Stimulated activated CD8-positive, alpha-beta memory T cell treated with anti-CD3 and anti-CD28 coated beads, Interleukin-15, amount 100 ng/mL, for 4 hours (primary cell): ENCODE data around the gene KRTAP2-4.
"Not testable (repeated sequence)": the region's sequence is repeated elsewhere in the genome, so short reads cannot be mapped to it uniquely, and the experiment has no call there.

ENCODE experiments used
- DNase-seq, 2 donors: peaks; one replicate each; pipeline ENCODE4 v3.0.0-alpha.2; 2020; ENCODE audit warnings: low read depth in 2 of 2

The KRTAP2-4 gene

DNA sequence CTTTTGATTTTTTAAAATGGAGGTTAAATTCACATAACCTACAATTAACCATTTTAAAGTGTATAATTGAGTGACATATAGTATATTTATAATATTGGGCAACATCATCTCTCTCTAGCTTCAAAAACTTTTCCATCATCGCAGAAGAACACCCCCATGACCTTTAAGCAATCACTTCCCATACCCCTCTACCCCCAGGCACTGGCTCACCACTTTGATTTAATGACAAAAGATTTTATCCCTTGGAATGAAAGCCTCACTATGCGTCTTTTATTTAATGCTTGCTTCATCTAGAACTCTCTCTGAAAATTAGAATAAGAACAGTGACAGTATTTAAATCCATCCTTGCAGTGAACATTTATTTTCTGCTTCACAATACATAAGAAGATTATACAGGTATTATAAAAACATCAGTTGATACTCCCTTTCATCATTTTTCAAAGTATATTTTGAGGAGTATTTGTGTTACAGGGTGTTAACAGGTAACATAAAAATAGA, 27.8 kb downstream of the KRTAP2-4 start:
- DNase-seq = no peak

DNA sequence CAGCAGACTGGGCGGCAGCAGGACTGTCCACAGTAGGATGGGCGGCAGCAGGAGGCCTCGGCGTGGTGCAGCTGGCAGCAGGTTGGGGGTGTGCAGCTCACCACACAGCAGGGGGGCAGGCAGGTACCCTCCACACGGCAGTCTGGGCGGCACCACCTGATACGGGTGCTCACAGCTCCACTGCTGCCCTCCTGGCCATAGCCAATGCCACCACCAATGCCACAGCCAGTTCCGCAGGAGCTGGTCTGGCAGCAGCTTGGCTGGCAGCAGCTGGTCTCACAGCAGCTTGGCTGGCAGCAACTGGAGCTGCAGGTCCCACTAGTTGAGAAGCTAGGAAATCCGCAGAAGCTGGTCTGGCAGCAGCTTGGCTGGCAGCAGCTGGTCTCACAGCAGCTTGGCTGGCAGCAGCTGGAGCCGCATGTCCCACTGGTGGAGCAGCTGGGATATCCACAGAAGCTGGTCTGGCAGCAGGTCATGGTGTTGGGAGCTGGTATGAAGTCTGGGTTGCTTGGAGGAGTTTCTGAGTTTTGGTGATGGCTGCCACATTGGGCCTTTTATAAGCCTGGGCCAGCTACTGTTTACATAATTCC, 31.2 kb downstream of the KRTAP2-4 start, which contains the start of gene KRTAP1-3:
Gene KRTAP1-3, minus strand, starts transcription at position 529 of the 590 bp plus-strand sequence. Its CDS starts 53 bp downstream, at position 476.
- not testable (repeated sequence) for DNase-seq

DNA sequence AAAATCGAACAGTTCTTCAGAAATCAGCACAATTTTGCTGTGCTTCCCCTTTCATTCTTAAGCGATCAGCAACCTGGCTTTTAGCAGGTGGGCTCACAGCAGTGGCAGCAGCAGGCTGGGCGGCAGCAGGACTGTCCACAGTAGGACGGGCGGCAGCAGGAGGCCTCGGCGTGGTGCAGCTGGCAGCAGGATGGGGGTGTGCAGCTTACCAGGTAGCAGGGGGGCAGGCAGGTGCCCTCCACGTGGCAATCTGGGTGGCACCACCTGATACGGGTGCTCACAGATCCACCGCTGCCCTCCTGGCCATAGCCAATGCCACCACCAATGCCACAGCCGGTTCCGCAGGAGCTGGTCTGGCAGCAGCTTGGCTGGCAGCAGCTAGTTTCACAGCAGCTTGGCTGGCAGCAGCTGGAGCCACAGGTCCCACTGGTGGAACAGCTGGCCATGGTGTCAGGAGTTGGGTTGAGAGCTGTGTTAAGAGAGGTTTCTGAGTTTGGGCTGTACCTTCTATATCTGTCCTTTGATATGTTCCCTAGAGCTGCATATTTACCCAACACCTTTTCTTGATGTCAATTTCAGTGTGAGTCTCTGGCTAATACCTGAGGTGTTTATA, 35.9 kb downstream of the KRTAP2-4 start, which contains the start of gene KRTAP1-4:
Gene KRTAP1-4, minus strand, starts transcription at position 563 of the 613 bp plus-strand sequence. Its CDS starts 117 bp downstream, at position 446.
- DNase-seq = no peak

DNA sequence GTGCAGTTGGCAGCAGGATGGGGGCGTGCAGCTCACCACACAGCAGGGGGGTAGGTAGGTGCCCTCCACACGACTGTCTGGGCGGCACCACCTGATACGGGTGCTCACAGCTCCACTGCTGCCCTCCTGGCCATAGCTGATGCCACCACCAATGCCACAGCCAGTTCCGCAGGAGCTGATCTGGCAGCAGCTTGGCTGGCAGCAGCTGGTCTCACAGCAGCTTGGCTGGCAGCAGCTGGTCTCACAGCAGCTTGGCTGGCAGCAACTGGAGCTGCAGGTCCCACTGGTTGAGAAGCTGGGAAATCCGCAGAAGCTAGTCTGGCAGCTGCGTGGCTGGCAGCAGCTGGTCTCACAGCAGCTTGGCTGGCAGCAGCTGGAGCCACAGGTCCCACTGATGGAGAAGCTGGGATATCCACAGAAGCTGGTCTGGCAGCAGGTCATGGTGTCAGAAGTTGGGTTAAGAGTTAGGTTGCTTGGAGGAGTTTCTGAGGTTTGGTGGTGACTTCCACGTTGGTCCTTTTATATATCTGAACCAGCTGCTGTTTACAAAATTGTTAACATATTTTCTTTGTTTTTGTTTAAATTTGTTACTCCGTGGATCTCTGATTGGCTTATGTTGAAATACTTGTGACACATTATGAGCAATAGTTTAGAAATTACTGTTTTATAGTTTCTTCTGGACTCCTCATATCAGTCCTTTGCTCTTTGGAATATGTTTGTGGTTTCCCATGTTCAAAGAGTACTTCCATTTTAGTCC, 38.8 kb downstream of the KRTAP2-4 start, which contains the start of gene KRTAP1-5:
Gene KRTAP1-5, minus strand, starts transcription at position 494 of the 757 bp plus-strand sequence. Its CDS starts 53 bp downstream, at position 441.
- no peak for DNase-seq

DNA sequence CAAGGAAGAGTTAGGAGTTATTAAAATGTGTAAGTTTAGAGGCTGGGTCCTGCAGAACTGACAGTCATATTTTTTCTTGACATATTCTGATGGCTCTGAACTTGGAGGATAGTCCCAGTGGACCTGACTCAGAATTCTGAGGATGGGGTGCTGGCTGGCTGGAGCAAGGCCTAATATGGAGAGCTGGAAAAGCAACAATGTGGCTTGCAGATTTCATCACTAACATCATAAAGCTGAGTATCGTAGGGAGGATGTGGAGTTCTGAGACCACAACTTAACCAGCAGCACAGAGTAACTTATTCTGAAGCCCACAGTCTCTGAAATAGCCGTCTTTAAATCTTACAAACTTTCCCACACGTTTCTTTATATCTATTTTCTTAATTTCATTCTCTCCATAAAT, 41.0 kb downstream of the KRTAP2-4 start:
- no peak for DNase-seq

DNA sequence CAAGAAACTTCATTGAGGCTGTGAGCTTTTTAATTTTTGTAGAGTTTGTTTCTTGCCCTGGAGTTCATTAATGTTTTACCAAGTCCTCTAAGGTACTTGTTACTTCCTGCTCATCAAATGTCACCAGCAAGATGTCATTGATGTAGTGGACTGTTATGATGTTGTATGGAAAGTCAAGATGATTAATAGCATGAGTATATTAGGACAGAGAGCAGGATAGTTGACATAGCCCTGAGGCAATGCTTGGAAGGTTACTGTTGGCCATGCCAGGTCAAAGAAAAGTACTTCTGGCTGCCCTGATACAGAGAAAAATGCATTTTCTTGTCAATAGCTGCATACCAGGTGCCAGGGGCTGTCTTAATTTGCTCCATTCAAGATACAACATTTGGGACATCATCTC, 45.3 kb downstream of the KRTAP2-4 start:
- no peak for DNase-seq

DNA sequence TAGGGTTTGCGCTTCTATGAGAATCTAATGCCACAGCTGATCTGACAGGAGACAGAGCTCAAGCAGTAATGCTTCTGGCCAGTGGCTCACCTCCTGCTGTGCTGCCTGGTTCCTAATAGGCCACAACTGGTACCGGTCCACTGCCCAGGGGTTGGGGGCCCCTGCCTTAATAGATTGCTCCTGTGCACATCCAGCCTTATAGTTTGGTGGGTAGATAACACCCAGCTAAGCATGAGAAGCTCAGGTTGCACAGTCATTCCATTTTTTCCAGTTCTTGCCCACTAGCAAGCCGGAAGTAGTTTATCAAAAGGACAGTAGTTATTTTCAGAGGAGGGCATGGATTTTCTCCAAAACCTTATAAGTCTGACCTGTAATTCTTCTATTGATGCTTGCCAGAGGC, 46.3 kb downstream of the KRTAP2-4 start:
- DNase-seq = no peak

DNA sequence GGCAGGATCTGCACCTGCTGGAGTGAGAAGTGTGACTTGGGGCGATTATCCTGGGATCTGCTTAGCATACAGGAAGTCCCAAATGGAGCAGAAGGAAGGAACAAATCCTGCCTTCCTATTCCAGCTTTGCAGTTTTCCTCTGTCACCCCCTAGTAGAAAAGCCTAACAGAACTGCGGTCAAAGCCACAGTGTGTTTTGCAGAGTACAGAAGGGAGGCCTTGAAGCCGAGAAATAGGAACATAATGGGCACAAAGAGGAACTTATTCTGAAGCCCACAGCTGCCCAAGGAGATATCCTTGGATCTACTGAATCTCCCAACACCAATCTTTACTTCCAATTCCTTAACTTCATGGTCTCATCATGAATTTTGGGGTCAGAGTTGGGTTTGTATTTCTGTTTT, 47.1 kb downstream of the KRTAP2-4 start:
- DNase-seq = no peak

DNA sequence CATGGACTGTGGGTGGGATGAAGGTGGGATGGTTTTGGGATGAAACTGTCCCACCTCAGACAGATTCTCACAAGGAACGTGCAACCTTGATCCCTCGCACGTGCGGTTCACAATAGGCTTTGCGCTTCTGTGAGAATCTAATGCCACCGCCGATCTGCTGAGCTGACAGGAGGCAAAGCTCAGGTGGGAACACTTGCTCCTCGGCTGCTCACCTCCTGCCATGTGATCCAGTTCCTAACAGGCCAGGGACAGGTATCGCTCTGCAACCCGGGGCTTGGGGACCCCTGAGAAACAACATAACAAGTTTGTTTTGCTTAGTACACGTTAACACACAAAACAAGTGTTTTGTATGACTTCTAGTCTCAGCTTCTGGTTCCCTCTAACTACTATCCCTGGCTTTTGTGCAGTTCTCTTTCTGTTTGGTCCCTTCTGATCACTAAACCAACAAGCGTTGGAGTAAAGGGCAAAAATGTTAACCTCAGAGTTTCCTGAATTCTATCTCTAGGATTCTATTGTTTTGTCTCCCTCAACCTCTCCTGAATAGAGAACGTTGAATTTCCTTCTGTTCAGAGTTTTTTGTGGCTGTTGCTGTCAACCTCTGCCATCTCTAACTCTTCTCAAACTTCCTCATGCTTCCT, 49.0 kb downstream of the KRTAP2-4 start:
- no peak for DNase-seq

DNA sequence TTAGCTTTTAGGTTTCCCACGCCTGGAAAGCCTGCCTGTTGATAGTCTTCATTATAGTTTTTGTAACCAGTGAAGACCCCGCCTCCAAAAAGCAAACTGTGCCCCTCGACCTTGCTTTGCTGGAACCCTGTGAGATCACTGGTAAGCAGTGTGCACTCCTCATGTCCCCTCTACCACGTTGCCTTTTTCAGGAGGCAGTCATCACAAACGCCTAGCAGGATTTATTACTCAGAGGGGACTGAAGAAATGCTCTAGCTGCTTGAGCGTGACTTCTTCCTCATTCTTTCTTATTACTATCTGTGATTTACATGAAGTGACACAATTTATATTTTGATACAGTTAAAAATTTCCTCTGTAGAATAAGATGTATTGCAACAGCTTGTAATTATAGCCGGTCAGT, 50.2 kb downstream of the KRTAP2-4 start:
- DNase-seq = no peak
